H1 (cell line): ENCODE results near the gene LRRC4C. TPM values are rescaled to one million over a fixed set of nuclear protein-coding genes. Genes with fewer than 3 reads are reported as not detected.

ENCODE experiments used
- CTCF ChIP-seq, 3 experiments: IDR thresholded peaks; 1 replicate in 2 of 3; 2 replicates in 1 of 3; pipeline versions ENCODE4 v1.5.1 to v1.6.1; 2011; ENCODE audit warnings: low read length in 3 of 3, mild to moderate bottlenecking in 3 of 3, inconsistent platforms in 2 of 3, low read depth in 1 of 3, moderate library complexity in 1 of 3; ENCODE audit not compliant: insufficient read depth in 1 of 3; ENCODE audit errors: control extremely low read depth in 1 of 3
- RBBP5 ChIP-seq: IDR thresholded peaks from 2 replicates; pipeline ENCODE4 v1.7.1; 2012; ENCODE audit warnings: low read depth, mild to moderate bottlenecking, inconsistent platforms, low read length, moderate library complexity, borderline replicate concordance
- polyA plus RNA-seq, 7 experiments: library from polyadenylated mRNA; depleted of rRNA in 3 of 7; stranded (reverse) in 5 of 7; unstranded in 2 of 7; fragments of >200 nt in 5 of 7; fragments of 200-250 nt in 2 of 7; gene quantifications; 1 replicate in 5 of 7; 2 replicates in 1 of 7; 4 replicates in 1 of 7; pipeline versions ENCODE4 v1.2.1 to v1.2.3, GENCODE V29; 2011 to 2013; ENCODE audit warnings: missing spikeins in 2 of 7, mixed read lengths in 2 of 7
- total RNA-seq: library from RNA; stranded (reverse); fragmentation: NEBNext Ultra II Directional; extraction: Animal tissue kit (Norgen Biotek cat#: 25700); gene quantifications from 2 replicates; pipeline ENCODE4 v1.2.1, GENCODE V29; 2021

LRRC4C gene
- total and polyA plus RNA-seq, 2 of the 8 experiments (the other 6 are each of a cell fraction or from before 2014, with no cell fraction given): 0.23 to 2.2 TPM

- TF ChIP-seq RBBP5 (no peak), CTCF (IDR thresholded peaks at IDR 0.05; ENCODE audit: control extremely low read depth in 1 of 3, insufficient read depth in 1 of 3, low read depth in 1 of 3, low read length in 3 of 3) (no peak)
These were observed 374.3 kb downstream of the LRRC4C start (continued) for GRCh38 chr11:41085123-41085522.
